Hepatocyte (in vitro differentiated cells): Measurements from ENCODE around the gene PHLDB2. TPM values are rescaled to one million over a fixed set of nuclear protein-coding genes. Genes with fewer than 3 reads are reported as not detected.

Source experiments
- DNase-seq: peaks from one replicate; pipeline ENCODE4 v3.0.0-alpha.2; 2016; ENCODE audit warnings: low spot score
- H2AFZ ChIP-seq: fragments of 200-600 bp; sonication (generic); 2 replicates; pipeline ENCODE4 v1.6.0; 2016; ENCODE audit warnings: antibody characterized with exemption, mild to moderate bottlenecking
- H3K27ac ChIP-seq: fragments of 200-600 bp; sonication (generic); 2 replicates; pipeline ENCODE4 v1.5.1; 2016; ENCODE audit warnings: mild to moderate bottlenecking
- H3K27me3 ChIP-seq: fragments of 200-600 bp; sonication (generic); 2 replicates; pipeline ENCODE4 v1.6.1; 2016
- H3K36me3 ChIP-seq: fragments of 200-600 bp; sonication (generic); replicated peaks from 2 replicates; pipeline ENCODE4 v1.5.1; 2016; ENCODE audit warnings: low read depth; ENCODE audit not compliant: insufficient read depth
- H3K4me1 ChIP-seq: fragments of 200-600 bp; sonication (generic); 2 replicates; pipeline ENCODE4 v1.5.1; 2016; ENCODE audit warnings: mild to moderate bottlenecking, moderate library complexity; ENCODE audit not compliant: insufficient read depth
- H3K4me2 ChIP-seq: fragments of 200-600 bp; sonication (generic); 2 replicates; pipeline ENCODE4 v1.6.0; 2016
- H3K4me3 ChIP-seq: fragments of 200-600 bp; sonication (generic); 2 replicates; pipeline ENCODE4 v1.5.1; 2016; ENCODE audit warnings: mild to moderate bottlenecking
- H3K79me2 ChIP-seq: fragments of 200-600 bp; sonication (generic); 2 replicates; pipeline ENCODE4 v1.6.0; 2017; ENCODE audit warnings: mild to moderate bottlenecking
- H3K9me2 ChIP-seq: fragments of 200-600 bp; sonication (generic); replicated peaks from 2 replicates; pipeline ENCODE4 v1.6.0; 2017; ENCODE audit warnings: mild to moderate bottlenecking; ENCODE audit not compliant: insufficient read depth
- H3K9me3 ChIP-seq: fragments of 200-600 bp; sonication (generic); 2 replicates; pipeline ENCODE4 v1.5.1; 2016; ENCODE audit warnings: low read depth, mild to moderate bottlenecking
- H4K20me1 ChIP-seq: fragments of 200-600 bp; sonication (generic); 2 replicates; pipeline ENCODE4 v1.6.0; 2016; ENCODE audit warnings: mild to moderate bottlenecking; ENCODE audit not compliant: insufficient read depth, poor library complexity, severe bottlenecking
- CTCF ChIP-seq: fragments of 200-600 bp; sonication (generic); IDR thresholded peaks from 2 replicates; pipeline ENCODE4 v1.5.1; 2016; ENCODE audit warnings: antibody characterized with exemption, mild to moderate bottlenecking; ENCODE audit not compliant: poor library complexity
- EZH2 ChIP-seq: fragments of 200-600 bp; sonication (generic); IDR thresholded peaks from 2 replicates; pipeline ENCODE4 v1.6.1; 2016; ENCODE audit warnings: antibody characterized with exemption, mild to moderate bottlenecking, borderline replicate concordance
- EZH2phosphoT487 ChIP-seq: fragments of 200-600 bp; sonication (generic); IDR thresholded peaks from one replicate; pipeline ENCODE4 v1.6.1; 2018; ENCODE audit warnings: antibody characterized with exemption, mild to moderate bottlenecking, low read depth, moderate library complexity; ENCODE audit not compliant: unreplicated experiment, severe bottlenecking
- WGBS: methylation state at CpG from one replicate; pipeline ENCODE4 v1.1.6; 2016; ENCODE audit warnings: low lambda C conversion rate; ENCODE audit errors: missing lambda C conversion rate; 5-methylcytosine and 5-hydroxymethylcytosine counted together
- polyA plus RNA-seq: library from polyadenylated mRNA; unstranded; fragments of >200 nt; fragmentation: Nextera tagmentation; extraction: Ambion mirVana; gene quantifications from 2 replicates; pipeline ENCODE4 v1.2.1, GENCODE V29; 2016
- total RNA-seq: library from RNA; depleted of rRNA; stranded (reverse); fragments of >200 nt; gene quantifications from 2 replicates; pipeline ENCODE4 v1.2.3, GENCODE V29; 2014

The PHLDB2 gene
- total and polyA plus RNA-seq, 2 experiments from 2014 or later = 49.0 to 52.7 TPM

DNA sequence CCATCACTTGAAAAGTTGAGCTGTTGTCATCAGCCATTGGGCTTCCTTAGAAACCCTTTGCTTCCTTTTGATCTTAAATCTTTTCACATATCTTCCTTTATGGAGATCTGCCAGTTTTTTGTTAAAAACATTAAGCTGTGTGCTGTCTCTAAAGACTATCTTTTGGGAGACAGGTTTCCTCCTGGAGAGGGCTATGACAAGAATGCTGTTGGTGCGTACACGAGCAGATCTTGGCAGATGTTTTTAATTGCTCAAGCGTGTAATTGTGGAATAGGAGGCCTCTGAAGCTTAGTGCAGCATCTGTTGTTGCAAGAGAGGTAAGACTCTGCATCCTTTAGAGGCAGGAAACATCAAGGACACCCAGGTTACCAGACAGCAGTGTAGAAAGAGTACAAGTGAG is 56.8 kb downstream of the PHLDB2 start:
- DNase-seq = no peak
- TF ChIP-seq EZH2 (no peak), CTCF (no peak)
- Histone ChIP-seq H3K9me2 (no peaks in the 10 kb centered on the region), H3K36me3 (no peaks in the 10 kb centered on the region), H4K20me1 (peaks cover 7% of the 10 kb centered on the region), H3K79me2 (peaks cover 29% of the 10 kb centered on the region), H3K27ac (no peak overlapping the region), H3K4me2 (no peak overlapping the region), H3K4me3 (no peak overlapping the region), H3K27me3 (no peaks in the 10 kb centered on the region), H2AFZ (no peak overlapping the region), H3K4me1 (no peaks in the 10 kb centered on the region), H3K9me3 (no peaks in the 10 kb centered on the region)
- WGBS = 62% methylated on average over 3 of the region's 3 CpGs

GRCh38 chr3:111917300-111917699 is 58.2 kb downstream of the PHLDB2 start:
- WGBS = 42% methylated on average over 1 of the region's 1 CpG
- Histone ChIP-seq H3K79me2 (peaks cover 23% of the 10 kb centered on the region), H2AFZ (no peak overlapping the region), H3K4me3 (no peak overlapping the region), H3K4me2 (peak overlapping the region; percentile 28), H3K9me3 (no peaks in the 10 kb centered on the region), H3K27ac (no peak overlapping the region), H3K4me1 (no peaks in the 10 kb centered on the region), H4K20me1 (no peaks in the 10 kb centered on the region), H3K9me2 (no peaks in the 10 kb centered on the region), H3K27me3 (no peaks in the 10 kb centered on the region), H3K36me3 (no peaks in the 10 kb centered on the region)
- DNase-seq = no peak
- no peak for TF ChIP-seq EZH2phosphoT487
- no peak for TF ChIP-seq CTCF
- TF ChIP-seq EZH2 = no peak

DNA sequence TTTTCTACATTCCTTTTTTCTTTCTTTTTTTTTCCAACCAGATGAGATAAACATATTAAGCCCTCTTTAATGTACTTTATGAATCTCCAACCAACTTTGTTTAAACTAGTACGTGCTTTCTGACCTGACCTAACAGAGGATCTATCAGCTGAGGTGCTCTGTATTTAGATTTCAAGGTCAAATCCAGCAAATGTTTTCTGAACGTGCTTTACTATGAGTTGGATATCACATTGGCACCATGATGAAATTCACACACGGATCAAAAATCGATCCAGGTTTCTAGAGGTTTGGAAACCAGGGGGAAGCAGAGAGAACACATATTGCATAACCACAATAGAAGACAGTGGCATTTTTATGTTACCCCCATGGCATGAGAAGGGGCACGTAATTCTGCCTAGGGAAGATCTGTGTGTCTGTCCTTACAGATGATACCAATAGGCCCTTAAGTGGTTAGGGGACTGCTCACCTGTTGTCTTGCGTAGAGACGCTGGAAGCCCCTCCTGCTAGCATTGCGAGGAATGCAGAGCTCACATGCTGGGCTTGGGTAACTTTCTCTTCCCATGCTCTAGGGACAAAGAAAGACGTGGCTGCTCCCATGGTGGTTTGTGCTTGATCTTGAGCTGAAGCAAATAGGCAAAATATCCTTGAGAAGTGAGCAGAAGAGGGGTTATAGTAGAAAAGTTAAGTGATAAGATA is 60.5 kb downstream of the PHLDB2 start:
- Histone ChIP-seq H4K20me1 (no peaks in the 10 kb centered on the region), H3K9me3 (no peaks in the 10 kb centered on the region), H3K4me1 (no peaks in the 10 kb centered on the region), H3K36me3 (no peaks in the 10 kb centered on the region), H2AFZ (no peak overlapping the region), H3K9me2 (no peaks in the 10 kb centered on the region), H3K4me3 (no peak overlapping the region), H3K4me2 (no peak overlapping the region), H3K79me2 (peaks cover 9% of the 10 kb centered on the region), H3K27me3 (no peaks in the 10 kb centered on the region), H3K27ac (no peak overlapping the region)
- DNase-seq = no peak
- 94% methylated on average over 9 of the region's 9 CpGs for WGBS
- TF ChIP-seq EZH2 = no peak
- TF ChIP-seq EZH2phosphoT487 = no peak
- no peak for TF ChIP-seq CTCF

GRCh38 chr3:111921181-111921580 is 62.1 kb downstream of the PHLDB2 start:
- Histone ChIP-seq H3K27me3 (no peaks in the 10 kb centered on the region), H4K20me1 (no peaks in the 10 kb centered on the region), H3K36me3 (no peaks in the 10 kb centered on the region), H3K9me2 (no peaks in the 10 kb centered on the region), H3K27ac (no peak overlapping the region), H3K9me3 (no peaks in the 10 kb centered on the region), H3K4me2 (no peak overlapping the region), H3K4me1 (no peaks in the 10 kb centered on the region), H3K4me3 (no peak overlapping the region), H2AFZ (no peak overlapping the region), H3K79me2 (no peaks in the 10 kb centered on the region)
- DNase-seq = no peak
- 91% methylated on average over 1 of the region's 1 CpG for WGBS
- no peak for TF ChIP-seq EZH2
- TF ChIP-seq CTCF = no peak
- TF ChIP-seq EZH2phosphoT487 = no peak
